Esophagus squamous epithelium (tissue), 5 donors: ENCODE results near the gene ANKRD6. TPM values are rescaled to one million over a fixed set of nuclear protein-coding genes. Genes with fewer than 3 reads are reported as not detected.
A peak's percentile ranks its signal among the peaks of the same experiment; 100 is the strongest.

ENCODE experiments used
- DNase-seq: peaks from one replicate; lab custom pipeline; 2025; lab: John Stamatoyannopoulos, UW
- H3K27ac ChIP-seq, 4 donors: fragments of 200-600 bp; sonication (generic); one replicate each; pipeline ENCODE4 v1.5.1; 2016 to 2019; ENCODE audit warnings: mild to moderate bottlenecking in 1 of 4
- H3K27me3 ChIP-seq, 4 donors: fragments of 200-600 bp; sonication (generic); 1 replicate in 3 of 4; 2 replicates in 1 of 4; pipeline versions ENCODE4 v1.5.1 to v1.6.0; 2017 to 2021; ENCODE audit warnings: antibody characterized with exemption in 1 of 4
- H3K36me3 ChIP-seq, 3 donors: fragments of 200-600 bp; sonication (generic); one replicate each; pipeline ENCODE4 v1.5.1; 2016 to 2019
- H3K4me1 ChIP-seq, 3 donors: fragments of 200-600 bp; sonication (generic); one replicate each; pipeline ENCODE4 v1.5.1; 2017 to 2019
- H3K4me3 ChIP-seq, 4 donors: fragments of 200-600 bp; sonication (generic); 1 replicate in 3 of 4; 2 replicates in 1 of 4; pipeline ENCODE4 v1.5.1; 2016 to 2019; ENCODE audit warnings: mild to moderate bottlenecking in 2 of 4, moderate library complexity in 1 of 4
- H3K9me3 ChIP-seq, 3 donors: fragments of 200-600 bp; sonication (generic); one replicate each; pipeline ENCODE4 v1.5.1; 2016 to 2019
- POLR2A ChIP-seq, 4 donors: fragments of 450-650 bp; IDR thresholded peaks; one replicate each; pipeline ENCODE4 v1.6.1; 2017; ENCODE audit warnings: antibody characterized with exemption in 4 of 4, mild to moderate bottlenecking in 4 of 4, moderate library complexity in 3 of 4
- WGBS, 2 donors: methylation state at CpG; one replicate each; pipeline ENCODE4 v1.1.5; 2018; 5-methylcytosine and 5-hydroxymethylcytosine counted together
- intact Hi-C: fragments of 100-400 bp; cut with DNase I; formaldehyde crosslinking; loops from one replicate; pipeline ENCODE4 v1.15.0; 2022
- total RNA-seq, 4 donors: library from RNA; depleted of rRNA; stranded (reverse); fragments of >200 nt; gene quantifications; one replicate each; pipeline ENCODE4 v1.1.0, GENCODE V29; 2016
- TF ChIP-seq, protein P1 (sequence below), 6 experiments: fragments of 450-650 bp in 4 of 6; fragments of 200-600 bp in 2 of 6; sonication (generic) in 2 of 6; IDR thresholded peaks; one replicate each; pipeline ENCODE4 v1.5.1; 2016 to 2019; ENCODE audit warnings: antibody characterized with exemption in 6 of 6, mild to moderate bottlenecking in 4 of 6, moderate library complexity in 4 of 6
- donor health status: DM: yes; HTN: yes; CAD: no.

The ANKRD6 gene
- total RNA-seq, 4 donors from 2014 or later, result 5.8 to 12.0 (median 7.3) TPM

DNA sequence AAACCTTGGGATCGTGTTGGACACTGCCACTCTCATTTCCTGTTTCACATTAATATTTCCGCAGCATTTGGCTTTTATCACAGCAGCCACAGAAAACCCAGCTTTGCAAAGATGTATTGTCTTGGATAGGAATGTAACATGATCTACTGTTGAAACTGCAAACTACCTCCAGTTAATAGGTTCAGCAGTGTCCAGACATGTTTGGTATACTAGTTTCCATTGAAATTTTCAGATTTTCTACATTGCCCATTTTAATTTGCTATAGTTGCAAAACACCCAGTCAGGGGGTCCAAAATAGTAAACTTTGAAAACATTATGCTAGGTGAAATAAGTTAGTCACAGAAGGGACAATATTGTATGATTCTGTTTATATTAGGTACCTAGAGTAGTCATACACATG, 3.3 kb downstream of the ANKRD6 start:
- H3K36me3 ChIP-seq, result no peaks in the 10 kb centered on the region

DNA sequence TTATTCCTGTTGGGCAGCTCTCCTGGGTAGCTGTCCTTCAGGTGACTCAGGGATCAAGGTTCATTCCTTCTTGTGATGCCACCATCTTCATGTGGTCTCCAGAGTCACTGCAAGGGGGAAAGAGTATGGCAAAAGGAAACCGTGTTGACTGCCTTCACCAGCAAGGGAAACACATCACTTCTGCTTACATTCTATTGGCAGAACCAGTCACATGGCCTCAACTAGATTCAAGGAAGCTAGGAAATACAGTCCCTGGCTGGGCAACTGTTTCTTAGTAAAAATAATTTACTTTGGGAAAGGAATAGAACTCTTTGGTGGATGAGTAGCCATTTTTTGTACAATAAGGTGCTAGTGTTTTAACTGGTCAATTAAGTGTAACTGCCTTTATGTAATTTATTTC, 5.3 kb downstream of the ANKRD6 start:
- H3K4me3 ChIP-seq, result no peak overlapping the region
- peaks cover 0 to 57% (median 11%) of the 10 kb centered on the region in 3 donors for H3K4me1 ChIP-seq
- H3K36me3 ChIP-seq, result no peaks in the 10 kb centered on the region
- intact Hi-C loops, result no loop called here
- no peak for TF ChIP-seq POLR2A (IDR thresholded peaks at IDR 0.05)
- DNase-seq, result no peak
- H3K27me3 ChIP-seq, result no peaks in the 10 kb centered on the region
- H3K9me3 ChIP-seq, result no peaks in the 10 kb centered on the region
- peak overlapping the region in 1 of 4 donors; percentile 49 for H3K27ac ChIP-seq
- 88 to 90% methylated on average over 1 of the region's 1 CpG for whole genome bisulfite sequencing, 2 donors

More for the DNA sequence above, 3.3 kb downstream of the ANKRD6 start:
- Histone ChIP-seq H3K4me1 (peaks cover 4 to 65% (median 15%) of the 10 kb centered on the region in 3 donors), H3K27me3 (no peaks in the 10 kb centered on the region), H3K27ac (no peak overlapping the region), H3K4me3 (no peak overlapping the region), H3K9me3 (no peaks in the 10 kb centered on the region)
- no peak for TF ChIP-seq POLR2A (IDR thresholded peaks at IDR 0.05)
- TF ChIP-seq, protein P1, sequence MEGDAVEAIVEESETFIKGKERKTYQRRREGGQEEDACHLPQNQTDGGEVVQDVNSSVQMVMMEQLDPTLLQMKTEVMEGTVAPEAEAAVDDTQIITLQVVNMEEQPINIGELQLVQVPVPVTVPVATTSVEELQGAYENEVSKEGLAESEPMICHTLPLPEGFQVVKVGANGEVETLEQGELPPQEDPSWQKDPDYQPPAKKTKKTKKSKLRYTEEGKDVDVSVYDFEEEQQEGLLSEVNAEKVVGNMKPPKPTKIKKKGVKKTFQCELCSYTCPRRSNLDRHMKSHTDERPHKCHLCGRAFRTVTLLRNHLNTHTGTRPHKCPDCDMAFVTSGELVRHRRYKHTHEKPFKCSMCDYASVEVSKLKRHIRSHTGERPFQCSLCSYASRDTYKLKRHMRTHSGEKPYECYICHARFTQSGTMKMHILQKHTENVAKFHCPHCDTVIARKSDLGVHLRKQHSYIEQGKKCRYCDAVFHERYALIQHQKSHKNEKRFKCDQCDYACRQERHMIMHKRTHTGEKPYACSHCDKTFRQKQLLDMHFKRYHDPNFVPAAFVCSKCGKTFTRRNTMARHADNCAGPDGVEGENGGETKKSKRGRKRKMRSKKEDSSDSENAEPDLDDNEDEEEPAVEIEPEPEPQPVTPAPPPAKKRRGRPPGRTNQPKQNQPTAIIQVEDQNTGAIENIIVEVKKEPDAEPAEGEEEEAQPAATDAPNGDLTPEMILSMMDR (IDR thresholded peaks at IDR 0.05), result no peak
- WGBS, 2 donors, result 24 to 25% methylated on average over 2 of the region's 2 CpGs
- intact Hi-C loops, result no loop called here
- DNase-seq, result no peak

DNA sequence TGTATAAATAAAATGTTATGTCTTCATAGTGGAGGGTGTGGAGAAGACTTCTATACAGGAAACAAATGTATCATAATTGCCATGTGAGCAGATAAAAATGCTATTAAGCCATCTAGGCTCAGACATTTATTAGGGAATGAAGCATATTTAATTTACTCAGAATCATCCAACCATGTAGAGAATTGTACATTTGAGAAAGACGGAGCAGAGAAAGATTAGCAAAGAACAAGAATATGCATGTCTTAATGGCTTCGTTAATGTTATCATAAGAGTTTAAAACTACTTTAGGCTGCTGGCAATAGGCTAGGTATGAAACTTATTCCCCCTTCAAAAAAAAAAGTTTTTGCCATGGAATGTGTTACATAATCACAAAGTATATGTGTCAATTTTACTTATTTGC, 6.1 kb downstream of the ANKRD6 start:
- no peaks in the 10 kb centered on the region for H3K36me3 ChIP-seq
- WGBS, 2 donors, result 45 to 53% methylated on average over 2 of the region's 2 CpGs
- DNase-seq, result no peak
- TF ChIP-seq, protein P1 (IDR thresholded peaks at IDR 0.05), result no peak
- no peak for TF ChIP-seq POLR2A (IDR thresholded peaks at IDR 0.05)
- intact Hi-C loops, result no loop called here
- H3K4me1 ChIP-seq, result peaks cover 0 to 49% (median 11%) of the 10 kb centered on the region in 3 donors
- H3K27ac ChIP-seq, result peak overlapping the region in 1 of 4 donors; percentile 49
- no peak overlapping the region for H3K4me3 ChIP-seq
- H3K27me3 ChIP-seq, result no peaks in the 10 kb centered on the region
- no peaks in the 10 kb centered on the region for H3K9me3 ChIP-seq

DNA sequence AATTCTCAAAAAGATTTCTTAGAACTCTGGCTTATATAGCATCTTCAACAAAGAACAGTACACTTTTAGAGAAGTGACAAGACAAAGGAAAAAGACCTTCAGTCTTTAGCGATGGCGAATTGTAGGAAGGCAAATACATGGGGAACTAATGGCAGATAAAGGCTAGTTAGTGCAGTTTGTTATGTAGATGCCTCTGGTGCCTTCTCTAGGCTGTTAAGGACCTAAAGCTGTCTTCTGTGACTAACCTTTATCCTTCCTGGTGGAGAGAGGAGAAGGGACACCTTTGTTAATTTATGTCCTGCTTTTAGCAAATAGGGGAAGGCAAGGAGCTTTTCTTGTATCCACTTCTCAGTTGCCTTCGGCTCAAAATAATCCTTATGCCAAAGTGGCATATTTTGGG, 7.2 kb downstream of the ANKRD6 start:
- intact Hi-C loops, result no loop called here
- Histone ChIP-seq H3K4me1 (peaks cover 0 to 40% (median 5%) of the 10 kb centered on the region in 3 donors), H3K36me3 (no peaks in the 10 kb centered on the region), H3K27me3 (no peaks in the 10 kb centered on the region), H3K4me3 (no peak overlapping the region), H3K9me3 (no peaks in the 10 kb centered on the region), H3K27ac (no peak overlapping the region)
- no peak for DNase-seq
- WGBS, 2 donors, result 98 to 100% methylated on average over 3 of the region's 3 CpGs
- TF ChIP-seq, protein P1 (IDR thresholded peaks at IDR 0.05), result no peak
- no peak for TF ChIP-seq POLR2A (IDR thresholded peaks at IDR 0.05)

DNA sequence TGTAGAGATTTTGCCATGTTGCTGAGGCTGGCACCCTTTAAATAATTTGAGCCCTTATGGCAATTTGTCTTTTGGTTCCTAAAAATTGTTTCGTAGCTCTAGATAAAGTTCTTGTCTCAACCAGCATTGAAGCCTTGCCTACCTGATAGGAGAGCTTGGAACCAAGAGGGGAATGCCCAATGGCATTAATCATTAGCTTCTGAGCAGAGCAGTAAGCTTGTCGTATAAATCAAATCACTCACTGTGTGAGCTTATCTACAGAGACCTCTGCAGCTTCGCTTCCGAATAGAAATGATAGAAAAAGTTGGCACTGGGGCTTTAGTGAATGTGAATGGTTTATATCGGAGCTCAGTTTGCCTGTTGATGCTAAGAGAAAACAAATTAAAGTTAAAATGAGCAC, 10.7 kb downstream of the ANKRD6 start:
- intact Hi-C loops, result no loop called here
- Histone ChIP-seq H3K27me3 (no peaks in the 10 kb centered on the region), H3K27ac (no peak overlapping the region), H3K4me3 (no peak overlapping the region), H3K4me1 (peaks cover 0 to 15% (median 0%) of the 10 kb centered on the region in 3 donors), H3K9me3 (no peaks in the 10 kb centered on the region), H3K36me3 (no peaks in the 10 kb centered on the region)
- DNase-seq, result no peak
- TF ChIP-seq, protein P1 (IDR thresholded peaks at IDR 0.05), result no peak
- TF ChIP-seq POLR2A (IDR thresholded peaks at IDR 0.05), result no peak
- WGBS, 2 donors, result 42 to 52% methylated on average over 5 of the region's 5 CpGs

DNA sequence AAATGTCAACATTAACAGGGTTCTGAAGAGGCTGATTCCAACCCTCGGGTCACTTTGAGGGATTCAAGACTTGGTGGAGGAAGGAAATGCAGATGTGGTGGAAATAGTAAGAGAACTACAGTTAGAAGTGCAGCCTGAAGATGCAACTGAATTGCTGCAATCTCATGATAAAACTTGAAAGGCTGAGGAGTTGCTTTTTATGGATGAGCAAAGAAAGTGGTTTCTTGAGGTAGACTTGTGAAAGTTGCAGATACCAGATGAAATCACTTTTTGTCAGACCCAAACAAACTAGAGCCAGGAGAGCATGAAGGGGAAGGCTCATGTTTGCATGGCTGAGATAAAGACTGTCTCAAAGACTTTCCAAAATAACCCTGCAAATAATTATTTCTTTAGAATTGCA, 16.2 kb downstream of the ANKRD6 start:
- WGBS, 2 donors, result 15 to 30% methylated on average over 1 of the region's 1 CpG
- no peak for DNase-seq
- TF ChIP-seq POLR2A (IDR thresholded peaks at IDR 0.05), result no peak
- TF ChIP-seq, protein P1 (IDR thresholded peaks at IDR 0.05), result no peak
- H3K9me3 ChIP-seq, result no peaks in the 10 kb centered on the region
- no peak overlapping the region for H3K27ac ChIP-seq
- no peaks in the 10 kb centered on the region for H3K36me3 ChIP-seq
- H3K4me1 ChIP-seq, result no peaks in the 10 kb centered on the region
- no peak overlapping the region for H3K4me3 ChIP-seq
- intact Hi-C loops, result no loop called here
- H3K27me3 ChIP-seq, result no peaks in the 10 kb centered on the region
